ENCODE results near the gene GARIN5B.

- TF ChIP-seq EZH2 (IDR thresholded peaks at IDR 0.05; ENCODE audit: borderline replicate concordance, low read length) = no peak
- TF ChIP-seq CTCF (IDR thresholded peaks at IDR 0.05; ENCODE audit: low read length) = no peak
Measured at GRCh38 chr19:55392820-55393761, 30.0 kb upstream of the GARIN5B start.
